ENCODE results near the gene SNAPIN. TPM values are rescaled to one million over a fixed set of nuclear protein-coding genes. Genes with fewer than 3 reads are reported as not detected.

Gene SNAPIN
- total and polyA plus RNA-seq, 9 of the 15 experiments (the other 6 are each of a cell fraction or from before 2014, with no cell fraction given) = 11.2 to 43.9 (median 32.3) TPM

GRCh38 chr1:153683854-153684253, 25.4 kb downstream of the SNAPIN start:
- POLR2A ChIA-PET = interaction anchor here (0.6 kb wide), 1 partner anchor 12 kb away, joined by 3 read pairs; no protein-coding TSS in a partner anchor
- no peak for TF ChIP-seq DDX20 (tag; IDR thresholded peaks at IDR 0.05; ENCODE audit: low read depth)
- TF ChIP-seq ATF7 (IDR thresholded peaks at IDR 0.05) = peak; percentile 59; the same call in 1 of the 2 replicates
- no peak for TF ChIP-seq RBBP5 (IDR thresholded peaks at IDR 0.05; ENCODE audit: borderline replicate concordance, insufficient read depth, low read length, poor library complexity, severe bottlenecking)
- TF ChIP-seq SOX6 (IDR thresholded peaks at IDR 0.05) = no peak
- no peak for TF ChIP-seq RFX5 (IDR thresholded peaks at IDR 0.05; ENCODE audit: low read depth, low read length)
- no peak for TF ChIP-seq SIN3B (IDR thresholded peaks at IDR 0.05; ENCODE audit: low read depth)
- TF ChIP-seq NR2F6 (CRISPR knock-in tag; IDR thresholded peaks at IDR 0.05) = no peak
- TF ChIP-seq JUND (IDR thresholded peaks at IDR 0.05; ENCODE audit: borderline replicate concordance, low read depth, low read length) = peak; percentile 53; the same call in 1 of the 2 replicates
- peak; percentile 63; the same call in 1 of the 3 replicates for TF ChIP-seq JUND (tag; IDR thresholded peaks at IDR 0.05; ENCODE audit: borderline replicate concordance, low read depth, low read length)
- no peak for TF ChIP-seq TGIF2 (CRISPR knock-in tag; IDR thresholded peaks at IDR 0.05)
- TF ChIP-seq ZNF512 (tag; IDR thresholded peaks at IDR 0.05) = peak; percentile 44; the same call in 1 of the 2 replicates
- no peak for TF ChIP-seq SMAD3 (CRISPR knock-in tag; conservative IDR thresholded peaks at IDR 0.05)
- TF ChIP-seq ZSCAN29 (IDR thresholded peaks at IDR 0.05) = no peak
- no peak for TF ChIP-seq MAZ (CRISPR knock-in tag; conservative IDR thresholded peaks at IDR 0.05 in 1 of 2, IDR thresholded peaks at IDR 0.05 in 1 of 2)
- TF ChIP-seq ATF3 (IDR thresholded peaks at IDR 0.05) = peak; percentile 73
- no peak for TF ChIP-seq ATF3 (CRISPR knock-in tag; conservative IDR thresholded peaks at IDR 0.05)
- no peak for TF ChIP-seq ATF1 (CRISPR knock-in tag; IDR thresholded peaks at IDR 0.05)
- 0 out of 2 replicates have a peak, but pooled peaks have one; percentile 10 for TF ChIP-seq ATF1 (tag; IDR thresholded peaks at IDR 0.05)
- TF ChIP-seq CHAMP1 (IDR thresholded peaks at IDR 0.05) = no peak

More at GRCh38 chr1:153683854-153684253, 25.4 kb downstream of the SNAPIN start:
- FAIRE-seq (no peak), DNase-seq (ENCODE audit: extremely low read depth in 1 of 4, low spot score in 3 of 4) (peak in 1 of 4 experiments; percentile 34), ATAC-seq (no peak)
- H3K9me3 ChIP-seq (replicated peaks; ENCODE audit: control insufficient read depth, insufficient read depth, low read depth, low read length) = no peaks in the 10 kb centered on the region
- BruUV-seq (replicated peaks) = no TSS peak
- H3K27ac ChIP-seq (ENCODE audit: extremely low read depth, low read depth, low read length) = no peak overlapping the region
- H3K9me1 ChIP-seq (ENCODE audit: control insufficient read depth, insufficient read depth, low read length) = peaks cover 3% of the 10 kb centered on the region
- no peak overlapping the region for H3K4me2 ChIP-seq (ENCODE audit: insufficient read depth, low read length)
- in situ Hi-C loops (cut with MboI) (no loop called here), intact Hi-C loops (cut with micrococcal nuclease) (no loop called here)
- H3K79me2 ChIP-seq (ENCODE audit: control insufficient read depth, insufficient read depth, low read length) = no peaks in the 10 kb centered on the region
- H3K27me3 ChIP-seq (ENCODE audit: control insufficient read depth in 2 of 2, insufficient read depth in 2 of 2, low read length in 2 of 2) = peaks cover 25 to 49% of the 10 kb centered on the region in 2 experiments; a peak in 4 of 5 replicates
- CTCF ChIA-PET (ENCODE audit: low intra/inter-chr PET ratio) = no interaction called here
- no peak overlapping the region for H3K4me3 ChIP-seq
- 10% methylated on average over 4 of the region's 5 CpGs for WGBS (ENCODE audit: insufficient coverage, low coverage, missing lambda C conversion rate)
- no peak overlapping the region for H3K9ac ChIP-seq (ENCODE audit: insufficient read depth in 1 of 2, low read depth in 2 of 2, low read length in 2 of 2)
- peaks cover 3 to 28% of the 10 kb centered on the region in 2 experiments; a peak in 4 of 5 replicates for H3K4me1 ChIP-seq (replicated peaks in 1 of 2; ENCODE audit: control insufficient read depth in 2 of 2, insufficient read depth in 2 of 2, low read length in 2 of 2)
- H2AFZ ChIP-seq (ENCODE audit: low read depth, low read length) = no peak overlapping the region
- H4K20me1 ChIP-seq (replicated peaks; ENCODE audit: control insufficient read depth, insufficient read depth, low read length) = no peaks in the 10 kb centered on the region
- H3K36me3 ChIP-seq (ENCODE audit: control insufficient read depth, insufficient read depth, low read length) = no peaks in the 10 kb centered on the region

All from K562 (cell line).